HG03469 (cell line): Measurements from ENCODE around the gene FCN3.

Experiments
- ATAC-seq: cut with Tn5 transposase; IDR thresholded peaks from one replicate; pipeline ENCODE4 v1.9.1; 2021; ENCODE audit warnings: mild to moderate bottlenecking, moderate library complexity, moderate number of reproducible peaks; ENCODE audit not compliant: unreplicated experiment

FCN3 gene

GRCh38 chr1:27381969-27382762, 7.5 kb upstream of the FCN3 start:
- ATAC-seq = no peak

GRCh38 chr1:27380766-27381733, 6.4 kb upstream of the FCN3 start:
- ATAC-seq = no peak

- no peak for ATAC-seq
Measured at GRCh38 chr1:27380224-27380623, 5.6 kb upstream of the FCN3 start.

GRCh38 chr1:27379564-27380122, 5.0 kb upstream of the FCN3 start:
- ATAC-seq = no peak

- no peak for ATAC-seq
Measured at GRCh38 chr1:27377760-27378495, 3.3 kb upstream of the FCN3 start.

GRCh38 chr1:27372808-27373690, 1.6 kb downstream of the FCN3 start:
- no peak for ATAC-seq

GRCh38 chr1:27372022-27372807, 2.4 kb downstream of the FCN3 start:
- ATAC-seq = no peak

- no peak for ATAC-seq
Measured at GRCh38 chr1:27368869-27369582, 5.6 kb downstream of the FCN3 start.

- ATAC-seq = no peak
Measured at GRCh38 chr1:27367160-27367650, 7.4 kb downstream of the FCN3 start.

GRCh38 chr1:27366411-27367159, 8.0 kb downstream of the FCN3 start, which contains the start of gene MAP3K6:
Gene MAP3K6, minus strand, starts transcription at chr1:27366961. Its CDS starts 364 bp downstream, at chr1:27366597.
- peak; percentile 26 for ATAC-seq

- peak; percentile 34 for ATAC-seq
Measured at GRCh38 chr1:27366113-27366410, 8.6 kb downstream of the FCN3 start.

GRCh38 chr1:27365372-27366112, 9.1 kb downstream of the FCN3 start:
- ATAC-seq = no peak

GRCh38 chr1:27364696-27365371, 9.8 kb downstream of the FCN3 start:
- ATAC-seq = no peak

- ATAC-seq = no peak
Measured at GRCh38 chr1:27363766-27364695, 10.6 kb downstream of the FCN3 start.

GRCh38 chr1:27361553-27361952, 13.1 kb downstream of the FCN3 start:
- ATAC-seq = no peak
